Endothelial cell of umbilical vein (primary cell): ENCODE data around the gene RAB3B.

ENCODE experiments used
- CTCF ChIP-seq, 2 donors: IDR thresholded peaks; 1 replicate in 1 of 2; 2 replicates in 1 of 2; pipeline ENCODE4 v1.5.1; 2011; ENCODE audit warnings: low read length in 2 of 2, mild to moderate bottlenecking in 2 of 2, moderate library complexity in 2 of 2, control low read depth in 1 of 2, inconsistent platforms in 1 of 2, low read depth in 1 of 2; ENCODE audit not compliant: insufficient read depth in 1 of 2; ENCODE audit errors: extremely low read depth in 1 of 2
- EZH2 ChIP-seq: IDR thresholded peaks from 2 replicates; pipeline ENCODE4 v1.6.1; 2012; ENCODE audit warnings: borderline replicate concordance, low read depth, mild to moderate bottlenecking, moderate library complexity, low read length, inconsistent platforms; ENCODE audit not compliant: severe bottlenecking
- POLR2A ChIP-seq: IDR thresholded peaks from 2 replicates; pipeline ENCODE4 v1.6.1; 2012; ENCODE audit warnings: low read depth, mild to moderate bottlenecking, control low read depth, low read length
- POLR2AphosphoS5 ChIP-seq: IDR thresholded peaks from 2 replicates; pipeline ENCODE4 v1.6.1; 2012; ENCODE audit warnings: low read depth, mild to moderate bottlenecking, control low read depth, low read length, moderate library complexity; ENCODE audit not compliant: insufficient read depth
- TF ChIP-seq, protein P1 (sequence below): IDR thresholded peaks from 2 replicates; pipeline ENCODE4 v1.6.1; 2011; ENCODE audit not compliant: insufficient read depth, insufficient read length

GRCh38 chr1:51937112-51937511 lies 53.4 kb downstream of the RAB3B start:
- TF ChIP-seq CTCF (IDR thresholded peaks at IDR 0.05; ENCODE audit: extremely low read depth in 1 of 2, insufficient read depth in 1 of 2, low read depth in 1 of 2, low read length in 2 of 2) (no peak), EZH2 (no peak), POLR2A (no peak), POLR2AphosphoS5 (no peak)
- TF ChIP-seq, protein P1, sequence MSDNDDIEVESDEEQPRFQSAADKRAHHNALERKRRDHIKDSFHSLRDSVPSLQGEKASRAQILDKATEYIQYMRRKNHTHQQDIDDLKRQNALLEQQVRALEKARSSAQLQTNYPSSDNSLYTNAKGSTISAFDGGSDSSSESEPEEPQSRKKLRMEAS = no peak
